Hepatocyte (in vitro differentiated cells): ENCODE results near the gene ANO6. TPM values are rescaled to one million over a fixed set of nuclear protein-coding genes. Genes with fewer than 3 reads are reported as not detected.
A peak's percentile ranks its signal among the peaks of the same experiment; 100 is the strongest.
"Not testable (repeated sequence)": the region's sequence is repeated elsewhere in the genome, so short reads cannot be mapped to it uniquely, and the experiment has no call there.

ENCODE experiments used
- DNase-seq: peaks from one replicate; pipeline ENCODE4 v3.0.0-alpha.2; 2016; ENCODE audit warnings: low spot score
- H2AFZ ChIP-seq: fragments of 200-600 bp; sonication (generic); 2 replicates; pipeline ENCODE4 v1.6.0; 2016; ENCODE audit warnings: antibody characterized with exemption, mild to moderate bottlenecking
- H3K27ac ChIP-seq: fragments of 200-600 bp; sonication (generic); 2 replicates; pipeline ENCODE4 v1.5.1; 2016; ENCODE audit warnings: mild to moderate bottlenecking
- H3K27me3 ChIP-seq: fragments of 200-600 bp; sonication (generic); 2 replicates; pipeline ENCODE4 v1.6.1; 2016
- H3K36me3 ChIP-seq: fragments of 200-600 bp; sonication (generic); replicated peaks from 2 replicates; pipeline ENCODE4 v1.5.1; 2016; ENCODE audit warnings: low read depth; ENCODE audit not compliant: insufficient read depth
- H3K4me1 ChIP-seq: fragments of 200-600 bp; sonication (generic); 2 replicates; pipeline ENCODE4 v1.5.1; 2016; ENCODE audit warnings: mild to moderate bottlenecking, moderate library complexity; ENCODE audit not compliant: insufficient read depth
- H3K4me2 ChIP-seq: fragments of 200-600 bp; sonication (generic); 2 replicates; pipeline ENCODE4 v1.6.0; 2016
- H3K4me3 ChIP-seq: fragments of 200-600 bp; sonication (generic); 2 replicates; pipeline ENCODE4 v1.5.1; 2016; ENCODE audit warnings: mild to moderate bottlenecking
- H3K79me2 ChIP-seq: fragments of 200-600 bp; sonication (generic); 2 replicates; pipeline ENCODE4 v1.6.0; 2017; ENCODE audit warnings: mild to moderate bottlenecking
- H3K9me2 ChIP-seq: fragments of 200-600 bp; sonication (generic); replicated peaks from 2 replicates; pipeline ENCODE4 v1.6.0; 2017; ENCODE audit warnings: mild to moderate bottlenecking; ENCODE audit not compliant: insufficient read depth
- H3K9me3 ChIP-seq: fragments of 200-600 bp; sonication (generic); 2 replicates; pipeline ENCODE4 v1.5.1; 2016; ENCODE audit warnings: low read depth, mild to moderate bottlenecking
- H4K20me1 ChIP-seq: fragments of 200-600 bp; sonication (generic); 2 replicates; pipeline ENCODE4 v1.6.0; 2016; ENCODE audit warnings: mild to moderate bottlenecking; ENCODE audit not compliant: insufficient read depth, poor library complexity, severe bottlenecking
- CTCF ChIP-seq: fragments of 200-600 bp; sonication (generic); IDR thresholded peaks from 2 replicates; pipeline ENCODE4 v1.5.1; 2016; ENCODE audit warnings: antibody characterized with exemption, mild to moderate bottlenecking; ENCODE audit not compliant: poor library complexity
- EZH2 ChIP-seq: fragments of 200-600 bp; sonication (generic); IDR thresholded peaks from 2 replicates; pipeline ENCODE4 v1.6.1; 2016; ENCODE audit warnings: antibody characterized with exemption, mild to moderate bottlenecking, borderline replicate concordance
- EZH2phosphoT487 ChIP-seq: fragments of 200-600 bp; sonication (generic); IDR thresholded peaks from one replicate; pipeline ENCODE4 v1.6.1; 2018; ENCODE audit warnings: antibody characterized with exemption, mild to moderate bottlenecking, low read depth, moderate library complexity; ENCODE audit not compliant: unreplicated experiment, severe bottlenecking
- WGBS: methylation state at CpG from one replicate; pipeline ENCODE4 v1.1.6; 2016; ENCODE audit warnings: low lambda C conversion rate; ENCODE audit errors: missing lambda C conversion rate; 5-methylcytosine and 5-hydroxymethylcytosine counted together
- polyA plus RNA-seq: library from polyadenylated mRNA; unstranded; fragments of >200 nt; fragmentation: Nextera tagmentation; extraction: Ambion mirVana; gene quantifications from 2 replicates; pipeline ENCODE4 v1.2.1, GENCODE V29; 2016
- total RNA-seq: library from RNA; depleted of rRNA; stranded (reverse); fragments of >200 nt; gene quantifications from 2 replicates; pipeline ENCODE4 v1.2.3, GENCODE V29; 2014

ANO6 gene
- total and polyA plus RNA-seq, 2 experiments from 2014 or later = 50.4 to 82.2 TPM

- 85% methylated on average over 10 of the region's 10 CpGs for WGBS
- not testable (repeated sequence) for H2AFZ ChIP-seq, H3K4me3 ChIP-seq, H3K9me2 ChIP-seq, DNase-seq, H3K79me2 ChIP-seq, H3K27me3 ChIP-seq, H3K4me2 ChIP-seq, H4K20me1 ChIP-seq, H3K4me1 ChIP-seq, H3K36me3 ChIP-seq, H3K9me3 ChIP-seq, H3K27ac ChIP-seq
- peak; percentile 29 for TF ChIP-seq CTCF
Measured at GRCh38 chr12:45173293-45173692, 42.6 kb upstream of the ANO6 start.

GRCh38 chr12:45174595-45174994 is 41.3 kb upstream of the ANO6 start:
- Histone ChIP-seq H3K27ac (no peak overlapping the region), H3K27me3 (no peaks in the 10 kb centered on the region), H3K9me3 (peaks cover 10% of the 10 kb centered on the region), H4K20me1 (no peaks in the 10 kb centered on the region), H3K79me2 (no peaks in the 10 kb centered on the region), H3K9me2 (no peaks in the 10 kb centered on the region), H3K4me1 (no peaks in the 10 kb centered on the region), H2AFZ (no peak overlapping the region), H3K36me3 (no peaks in the 10 kb centered on the region), H3K4me3 (no peak overlapping the region), H3K4me2 (no peak overlapping the region)
- DNase-seq = no peak
- no peak for TF ChIP-seq EZH2
- TF ChIP-seq CTCF = no peak
- no peak for TF ChIP-seq EZH2phosphoT487
- WGBS = 97% methylated on average over 14 of the region's 14 CpGs

GRCh38 chr12:45178771-45179170 is 37.1 kb upstream of the ANO6 start:
- Histone ChIP-seq H3K4me2 (no peak overlapping the region), H3K36me3 (no peaks in the 10 kb centered on the region), H3K9me3 (peaks cover 10% of the 10 kb centered on the region), H3K27me3 (no peaks in the 10 kb centered on the region), H3K79me2 (no peaks in the 10 kb centered on the region), H3K4me1 (no peaks in the 10 kb centered on the region), H3K4me3 (no peak overlapping the region), H3K27ac (no peak overlapping the region), H3K9me2 (no peaks in the 10 kb centered on the region), H2AFZ (no peak overlapping the region), H4K20me1 (no peaks in the 10 kb centered on the region)
- no peak for DNase-seq
- TF ChIP-seq EZH2 (no peak), EZH2phosphoT487 (no peak), CTCF (no peak)

GRCh38 chr12:45182511-45182910 is 33.4 kb upstream of the ANO6 start:
- H3K36me3 ChIP-seq = no peaks in the 10 kb centered on the region

More at GRCh38 chr12:45182511-45182910, 33.4 kb upstream of the ANO6 start:
- Histone ChIP-seq H4K20me1 (no peaks in the 10 kb centered on the region), H3K4me2 (no peak overlapping the region), H3K9me2 (no peaks in the 10 kb centered on the region), H3K4me1 (no peaks in the 10 kb centered on the region), H3K9me3 (peaks cover 10% of the 10 kb centered on the region), H2AFZ (no peak overlapping the region), H3K79me2 (no peaks in the 10 kb centered on the region), H3K27ac (no peak overlapping the region), H3K4me3 (no peak overlapping the region), H3K27me3 (no peaks in the 10 kb centered on the region)
- no peak for DNase-seq
- no peak for TF ChIP-seq EZH2phosphoT487
- no peak for TF ChIP-seq CTCF
- TF ChIP-seq EZH2 = no peak
